Upper lobe of left lung (tissue), 6 donors: Measurements from ENCODE around the gene C14orf119. TPM values are rescaled to one million over a fixed set of nuclear protein-coding genes. Genes with fewer than 3 reads are reported as not detected.
A peak's percentile ranks its signal among the peaks of the same experiment; 100 is the strongest.

ENCODE experiments used
- ATAC-seq, 2 donors: fragments of 200-7000 bp; cut with Tn5 transposase; one replicate each; pipeline ENCODE4 v1.9.1; 2022; ENCODE audit warnings: mild to moderate bottlenecking in 2 of 2, moderate library complexity in 2 of 2; ENCODE audit not compliant: low FRiP score in 2 of 2
- DNase-seq, 2 donors: peaks; one replicate each; pipeline ENCODE4 v3.0.0-alpha.2; 2019 to 2020
- H3K27ac ChIP-seq, 4 donors: fragments of 200-600 bp; sonication (generic); one replicate each; pipeline ENCODE4 v1.5.1; 2016 to 2019
- H3K27me3 ChIP-seq, 4 donors: fragments of 200-600 bp; sonication (generic); one replicate each; pipeline ENCODE4 v1.5.1; 2017 to 2019
- H3K36me3 ChIP-seq, 4 donors: fragments of 200-600 bp; sonication (generic); one replicate each; pipeline ENCODE4 v1.5.1; 2016 to 2019
- H3K4me1 ChIP-seq, 4 donors: fragments of 200-600 bp; sonication (generic); one replicate each; pipeline ENCODE4 v1.5.1; 2018 to 2019
- H3K4me3 ChIP-seq, 4 donors: fragments of 200-600 bp; sonication (generic); one replicate each; pipeline ENCODE4 v1.5.1; 2017 to 2019; ENCODE audit warnings: mild to moderate bottlenecking in 2 of 4, moderate library complexity in 1 of 4
- H3K9me3 ChIP-seq, 4 donors: fragments of 200-600 bp; sonication (generic); one replicate each; pipeline ENCODE4 v1.5.1; 2018 to 2019
- EP300 ChIP-seq, 4 donors: sonication (generic); formaldehyde crosslinking; IDR thresholded peaks; one replicate each; pipeline ENCODE4 v1.5.1; 2017; ENCODE audit warnings: antibody characterized with exemption in 4 of 4, control low read depth in 2 of 4
- POLR2A ChIP-seq, 4 donors: fragments of 450-650 bp; IDR thresholded peaks; one replicate each; pipeline ENCODE4 v1.5.1; 2016 to 2017; ENCODE audit warnings: antibody characterized with exemption in 4 of 4, mild to moderate bottlenecking in 2 of 4
- POLR2AphosphoS5 ChIP-seq, 2 donors: sonication (generic); formaldehyde crosslinking; IDR thresholded peaks; one replicate each; pipeline ENCODE4 v1.5.1; 2017; ENCODE audit warnings: antibody characterized with exemption in 2 of 2
- WGBS, 2 donors: methylation state at CpG; one replicate each; pipeline ENCODE4 v1.1.5; 2017 to 2018; 5-methylcytosine and 5-hydroxymethylcytosine counted together
- total RNA-seq, 6 donors: library from RNA; depleted of rRNA in 4 of 6; stranded (reverse); fragments of >200 nt in 4 of 6; gene quantifications; one replicate each; pipeline versions ENCODE4 v1.1.0 to v1.2.1, GENCODE V29; 2016 to 2021
- TF ChIP-seq, protein P1 (sequence below), 6 experiments: fragments of 450-650 bp in 4 of 6; fragments of 200-600 bp in 2 of 6; sonication (generic) in 2 of 6; IDR thresholded peaks; one replicate each; pipeline ENCODE4 v1.5.1; 2016 to 2019; ENCODE audit warnings: antibody characterized with exemption in 6 of 6
- donor health status: DM: no; HTN: no; CAD: no; lungs with moderate emphysema.
- donor health status: DM: no; HTN: yes; CAD: no; lungs with severe emphysema.

The C14orf119 gene
- total RNA-seq, 6 donors from 2014 or later, result 4.9 to 52.5 (median 35.7) TPM

- no peaks in the 10 kb centered on the region for H3K9me3 ChIP-seq
- H3K27ac ChIP-seq, result peak overlapping the region in 2 of 4 donors; percentile 34 to 85
- no peaks in the 10 kb centered on the region for H3K27me3 ChIP-seq
- DNase-seq, result peak in 1 of 2 donors; percentile 12
- WGBS, 2 donors, result 82 to 85% methylated on average over 12 to 14 of the region's 14 CpGs
- peaks cover 17 to 43% (median 34%) of the 10 kb centered on the region in 4 donors for H3K4me1 ChIP-seq
- no peak for ATAC-seq
- TF ChIP-seq POLR2A (IDR thresholded peaks at IDR 0.05), result no peak
- TF ChIP-seq, protein P1, sequence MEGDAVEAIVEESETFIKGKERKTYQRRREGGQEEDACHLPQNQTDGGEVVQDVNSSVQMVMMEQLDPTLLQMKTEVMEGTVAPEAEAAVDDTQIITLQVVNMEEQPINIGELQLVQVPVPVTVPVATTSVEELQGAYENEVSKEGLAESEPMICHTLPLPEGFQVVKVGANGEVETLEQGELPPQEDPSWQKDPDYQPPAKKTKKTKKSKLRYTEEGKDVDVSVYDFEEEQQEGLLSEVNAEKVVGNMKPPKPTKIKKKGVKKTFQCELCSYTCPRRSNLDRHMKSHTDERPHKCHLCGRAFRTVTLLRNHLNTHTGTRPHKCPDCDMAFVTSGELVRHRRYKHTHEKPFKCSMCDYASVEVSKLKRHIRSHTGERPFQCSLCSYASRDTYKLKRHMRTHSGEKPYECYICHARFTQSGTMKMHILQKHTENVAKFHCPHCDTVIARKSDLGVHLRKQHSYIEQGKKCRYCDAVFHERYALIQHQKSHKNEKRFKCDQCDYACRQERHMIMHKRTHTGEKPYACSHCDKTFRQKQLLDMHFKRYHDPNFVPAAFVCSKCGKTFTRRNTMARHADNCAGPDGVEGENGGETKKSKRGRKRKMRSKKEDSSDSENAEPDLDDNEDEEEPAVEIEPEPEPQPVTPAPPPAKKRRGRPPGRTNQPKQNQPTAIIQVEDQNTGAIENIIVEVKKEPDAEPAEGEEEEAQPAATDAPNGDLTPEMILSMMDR (IDR thresholded peaks at IDR 0.05), result no peak
- no peak for TF ChIP-seq POLR2AphosphoS5 (IDR thresholded peaks at IDR 0.05)
- no peak for TF ChIP-seq EP300 (IDR thresholded peaks at IDR 0.05)
- H3K4me3 ChIP-seq, result no peak overlapping the region
- peaks cover 24 to 74% (median 66%) of the 10 kb centered on the region in 4 donors for H3K36me3 ChIP-seq
Measured at GRCh38 chr14:23067847-23068788, 27.2 kb upstream of the C14orf119 start.

DNA sequence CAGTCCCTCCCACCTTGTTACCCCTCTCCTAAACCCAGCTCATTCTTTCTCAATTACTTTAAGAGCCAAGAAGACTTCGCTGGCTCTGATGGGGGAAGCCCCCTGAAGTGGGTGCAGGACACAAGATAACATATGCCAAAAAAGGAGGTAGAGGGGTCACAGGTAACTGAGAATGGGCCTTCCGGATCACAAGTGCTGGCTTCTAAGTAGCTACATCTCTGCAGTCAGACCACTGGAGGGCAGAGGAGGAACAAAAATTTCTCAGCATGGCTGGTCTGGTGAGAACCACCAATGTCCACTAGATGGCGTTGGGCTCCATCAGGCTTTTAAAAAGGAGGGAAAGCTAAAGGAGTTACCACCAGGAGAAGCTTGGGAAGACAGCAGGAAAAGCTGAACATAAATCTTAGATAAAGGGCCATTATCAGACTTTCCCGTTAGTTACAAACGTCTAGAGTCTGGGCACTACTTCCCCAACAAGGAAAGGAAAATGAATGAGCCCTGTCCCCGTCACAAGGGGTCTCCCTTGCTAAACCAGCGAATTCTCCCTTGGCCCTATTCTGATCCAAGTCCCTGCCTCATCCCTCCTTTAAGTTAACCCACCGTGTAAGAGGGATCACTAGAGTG is 26.4 kb upstream of the C14orf119 start:
- peak; percentile 90 to 91 for ATAC-seq
- 30% methylated on average over 8 of the region's 8 CpGs for WGBS, 2 donors
- Histone ChIP-seq H3K36me3 (peaks cover 18 to 74% (median 64%) of the 10 kb centered on the region in 4 donors), H3K9me3 (no peaks in the 10 kb centered on the region), H3K4me3 (no peak overlapping the region), H3K4me1 (peaks cover 17 to 43% (median 34%) of the 10 kb centered on the region in 4 donors), H3K27ac (peak overlapping the region in 2 of 4 donors; percentile 34 to 85), H3K27me3 (no peaks in the 10 kb centered on the region)
- DNase-seq, result peak in 1 of 2 donors; percentile 82
- no peak for TF ChIP-seq POLR2A (IDR thresholded peaks at IDR 0.05)
- TF ChIP-seq, protein P1 (IDR thresholded peaks at IDR 0.05), result peak; percentile 88 to 95 (median 93)
- no peak for TF ChIP-seq POLR2AphosphoS5 (IDR thresholded peaks at IDR 0.05)
- no peak for TF ChIP-seq EP300 (IDR thresholded peaks at IDR 0.05)

GRCh38 chr14:23069413-23069806 is 25.9 kb upstream of the C14orf119 start:
- TF ChIP-seq EP300 (IDR thresholded peaks at IDR 0.05), result no peak
- TF ChIP-seq POLR2A (IDR thresholded peaks at IDR 0.05), result no peak
- TF ChIP-seq, protein P1 (IDR thresholded peaks at IDR 0.05), result no peak
- TF ChIP-seq POLR2AphosphoS5 (IDR thresholded peaks at IDR 0.05), result no peak
- Histone ChIP-seq H3K4me1 (peaks cover 17 to 43% (median 34%) of the 10 kb centered on the region in 4 donors), H3K27ac (peak overlapping the region in 1 of 4 donors; percentile 85), H3K4me3 (no peak overlapping the region), H3K27me3 (no peaks in the 10 kb centered on the region), H3K9me3 (no peaks in the 10 kb centered on the region), H3K36me3 (peaks cover 16 to 74% (median 63%) of the 10 kb centered on the region in 4 donors)
- ATAC-seq, result no peak
- no peak for DNase-seq
- 73 to 81% methylated on average over 4 of the region's 4 CpGs for WGBS, 2 donors

- peak overlapping the region in 3 of 4 donors; percentile 40 to 61 (median 61) for H3K4me3 ChIP-seq
- TF ChIP-seq, protein P1 (IDR thresholded peaks at IDR 0.05), result no peak
- TF ChIP-seq POLR2A (IDR thresholded peaks at IDR 0.05) (no peak), POLR2AphosphoS5 (IDR thresholded peaks at IDR 0.05) (no peak), EP300 (IDR thresholded peaks at IDR 0.05) (no peak)
- peaks cover 17 to 43% (median 34%) of the 10 kb centered on the region in 4 donors for H3K4me1 ChIP-seq
- H3K9me3 ChIP-seq, result no peaks in the 10 kb centered on the region
- peak overlapping the region; percentile 73 to 85 (median 85) for H3K27ac ChIP-seq
- ATAC-seq (no peak), DNase-seq (peak in 1 of 2 donors; percentile 14)
- H3K27me3 ChIP-seq, result no peaks in the 10 kb centered on the region
- peaks cover 23 to 74% (median 60%) of the 10 kb centered on the region in 4 donors for H3K36me3 ChIP-seq
- WGBS, 2 donors, result 20 to 21% methylated on average over 10 of the region's 10 CpGs
Measured at GRCh38 chr14:23070262-23071129, 24.8 kb upstream of the C14orf119 start.
